HG02588 (cell line): Measurements from ENCODE around the gene ULK4.
"Not testable (repeated sequence)": the region's sequence is repeated elsewhere in the genome, so short reads cannot be mapped to it uniquely, and the experiment has no call there.

Experiments used
- ATAC-seq: cut with Tn5 transposase; IDR thresholded peaks from one replicate; pipeline ENCODE4 v1.9.1; 2021; ENCODE audit warnings: mild to moderate bottlenecking, moderate library complexity; ENCODE audit not compliant: unreplicated experiment

ULK4 gene

GRCh38 chr3:41792806-41793205, 169.1 kb downstream of the ULK4 start:
- ATAC-seq = no peak

- ATAC-seq = no peak
These were observed 192.8 kb downstream of the ULK4 start for GRCh38 chr3:41769106-41769505.

GRCh38 chr3:41768363-41768762, 193.5 kb downstream of the ULK4 start:
- ATAC-seq = no peak

- ATAC-seq = not testable (repeated sequence)
These were observed 199.0 kb downstream of the ULK4 start for GRCh38 chr3:41762867-41763266.

- ATAC-seq = no peak
These were observed 208.3 kb downstream of the ULK4 start for GRCh38 chr3:41753651-41754050.

GRCh38 chr3:41751597-41751996, 210.3 kb downstream of the ULK4 start:
- ATAC-seq = no peak

- no peak for ATAC-seq
These were observed 211.9 kb downstream of the ULK4 start for GRCh38 chr3:41749988-41750387.

- ATAC-seq = no peak
These were observed 215.7 kb downstream of the ULK4 start for GRCh38 chr3:41746215-41746614.

GRCh38 chr3:41742121-41742520, 219.8 kb downstream of the ULK4 start:
- ATAC-seq = no peak

- ATAC-seq = no peak
These were observed 221.5 kb downstream of the ULK4 start for GRCh38 chr3:41740374-41740886.

- no peak for ATAC-seq
These were observed 235.0 kb downstream of the ULK4 start for GRCh38 chr3:41726891-41727290.

GRCh38 chr3:41717641-41718040, 244.3 kb downstream of the ULK4 start:
- no peak for ATAC-seq

- ATAC-seq = no peak
These were observed 245.4 kb downstream of the ULK4 start for GRCh38 chr3:41716471-41716870.

- ATAC-seq = no peak
These were observed 246.5 kb downstream of the ULK4 start for GRCh38 chr3:41715376-41715775.

- no peak for ATAC-seq
These were observed 250.3 kb downstream of the ULK4 start for GRCh38 chr3:41711651-41712050.

- no peak for ATAC-seq
These were observed 251.1 kb downstream of the ULK4 start for GRCh38 chr3:41710646-41711388.

- ATAC-seq = not testable (repeated sequence)
These were observed 252.7 kb downstream of the ULK4 start for GRCh38 chr3:41709213-41709612.

- no peak for ATAC-seq
These were observed 253.7 kb downstream of the ULK4 start for GRCh38 chr3:41708176-41708575.

- no peak for ATAC-seq
These were observed 256.0 kb downstream of the ULK4 start for GRCh38 chr3:41705893-41706292.

GRCh38 chr3:41701191-41701698, 260.7 kb downstream of the ULK4 start:
- no peak for ATAC-seq

GRCh38 chr3:41700155-41700554, 261.7 kb downstream of the ULK4 start:
- ATAC-seq = no peak

GRCh38 chr3:41698898-41699297, 263.0 kb downstream of the ULK4 start:
- ATAC-seq = no peak

- no peak for ATAC-seq
These were observed 264.2 kb downstream of the ULK4 start for GRCh38 chr3:41697702-41698101.
